Gastroesophageal sphincter (tissue), 4 donors: Measurements from ENCODE around the gene FNDC10. TPM values are rescaled to one million over a fixed set of nuclear protein-coding genes. Genes with fewer than 3 reads are reported as not detected.
A peak's percentile ranks its signal among the peaks of the same experiment; 100 is the strongest.

Experiments
- ATAC-seq: fragments of 150-250 bp; one replicate; pipeline ENCODE4 v1.9.1; 2016; ENCODE audit warnings: mild to moderate bottlenecking, moderate library complexity
- H3K27ac ChIP-seq, 4 donors: fragments of 200-600 bp; sonication (generic) in 3 of 4; 1 replicate in 3 of 4; 2 replicates in 1 of 4; pipeline ENCODE4 v1.5.1; 2016 to 2019
- H3K27me3 ChIP-seq: fragments of 200-600 bp; sonication (generic); one replicate; pipeline ENCODE4 v1.5.1; 2019
- H3K36me3 ChIP-seq, 2 donors: fragments of 200-600 bp; sonication (generic); one replicate each; pipeline ENCODE4 v1.5.1; 2019; ENCODE audit warnings: control low read depth in 1 of 2
- H3K4me1 ChIP-seq, 3 donors: fragments of 200-600 bp; sonication (generic); 1 replicate in 2 of 3; 2 replicates in 1 of 3; pipeline ENCODE4 v1.5.1; 2016 to 2019; ENCODE audit warnings: control low read depth in 2 of 3
- H3K4me3 ChIP-seq, 2 donors: fragments of 200-600 bp; sonication (generic); one replicate each; pipeline ENCODE4 v1.5.1; 2019; ENCODE audit warnings: mild to moderate bottlenecking in 1 of 2, moderate library complexity in 1 of 2
- H3K9me3 ChIP-seq, 3 donors: fragments of 200-600 bp; sonication (generic); one replicate each; pipeline ENCODE4 v1.5.1; 2017 to 2019; ENCODE audit warnings: control low read depth in 2 of 3
- EP300 ChIP-seq: sonication (generic); formaldehyde crosslinking; IDR thresholded peaks from one replicate; pipeline ENCODE4 v1.6.1; 2017; ENCODE audit warnings: antibody characterized with exemption, mild to moderate bottlenecking
- POLR2A ChIP-seq, 2 donors: fragments of 450-650 bp; IDR thresholded peaks; one replicate each; pipeline ENCODE4 v1.6.1; 2017; ENCODE audit warnings: antibody characterized with exemption in 2 of 2, mild to moderate bottlenecking in 2 of 2, moderate library complexity in 1 of 2
- POLR2AphosphoS5 ChIP-seq: sonication (generic); formaldehyde crosslinking; IDR thresholded peaks from one replicate; pipeline ENCODE4 v1.6.1; 2017; ENCODE audit warnings: antibody characterized with exemption
- WGBS, 2 donors: methylation state at CpG; one replicate each; pipeline ENCODE4 v1.1.5; 2018; ENCODE audit warnings: low coverage in 1 of 2; 5-methylcytosine and 5-hydroxymethylcytosine counted together
- total RNA-seq, 4 donors: library from RNA; depleted of rRNA; stranded (reverse); fragments of >200 nt; gene quantifications; one replicate each; pipeline ENCODE4 v1.1.0, GENCODE V29; 2016
- TF ChIP-seq, protein P1 (sequence below), 4 experiments: fragments of 200-600 bp in 2 of 4; fragments of 450-650 bp in 2 of 4; sonication (generic) in 1 of 4; IDR thresholded peaks; one replicate each; pipeline ENCODE4 v1.5.1; 2017 to 2019; ENCODE audit warnings: antibody characterized with exemption in 4 of 4, mild to moderate bottlenecking in 2 of 4, moderate library complexity in 2 of 4

The FNDC10 gene
- total RNA-seq, 4 donors from 2014 or later, result 0.54 TPM; not detected in 2

DNA sequence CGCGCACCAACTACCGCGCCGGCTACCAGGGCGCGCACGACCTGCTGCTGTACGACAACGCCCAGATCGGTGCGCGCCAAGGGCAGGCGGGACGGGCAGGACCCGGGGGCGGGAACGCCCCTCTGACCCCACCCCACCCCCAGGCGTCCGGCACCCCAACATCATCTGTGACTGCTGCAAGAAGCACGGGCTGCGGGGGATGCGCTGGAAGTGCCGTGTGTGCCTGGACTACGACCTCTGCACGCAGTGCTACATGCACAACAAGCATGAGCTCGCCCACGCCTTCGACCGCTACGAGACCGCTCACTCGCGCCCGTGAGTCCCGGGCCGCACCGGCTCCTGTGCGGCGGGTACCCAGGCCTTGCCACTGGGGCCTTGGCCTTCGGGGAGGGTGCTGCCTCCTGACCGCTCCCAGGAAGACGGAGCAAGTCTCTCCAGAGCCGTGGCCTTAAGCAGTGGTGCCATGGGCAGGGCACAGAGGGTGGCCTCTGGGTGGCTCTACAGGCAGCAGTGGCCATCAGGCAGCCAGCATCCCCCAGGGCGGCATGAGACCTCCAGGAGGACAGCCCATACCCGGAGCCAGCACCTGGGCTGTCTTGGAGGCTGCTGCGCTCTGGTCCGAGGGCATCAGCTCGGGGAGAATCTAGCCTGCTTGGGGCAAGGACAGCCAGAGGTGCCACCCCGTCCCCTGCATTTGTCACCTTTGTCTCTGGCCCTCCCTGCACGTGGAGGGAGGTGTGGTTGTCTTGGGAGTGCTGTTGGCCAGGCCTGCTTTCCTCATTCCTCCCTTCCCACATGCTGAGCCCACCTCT lies 23.9 kb upstream of the FNDC10 start:
- H3K4me1 ChIP-seq, result peaks cover 0 to 35% (median 0%) of the 10 kb centered on the region in 3 donors
- peaks cover 0 to 62% of the 10 kb centered on the region in 2 donors for H3K36me3 ChIP-seq
- ATAC-seq, result no peak
- TF ChIP-seq POLR2AphosphoS5, result no peak
- TF ChIP-seq, protein P1, sequence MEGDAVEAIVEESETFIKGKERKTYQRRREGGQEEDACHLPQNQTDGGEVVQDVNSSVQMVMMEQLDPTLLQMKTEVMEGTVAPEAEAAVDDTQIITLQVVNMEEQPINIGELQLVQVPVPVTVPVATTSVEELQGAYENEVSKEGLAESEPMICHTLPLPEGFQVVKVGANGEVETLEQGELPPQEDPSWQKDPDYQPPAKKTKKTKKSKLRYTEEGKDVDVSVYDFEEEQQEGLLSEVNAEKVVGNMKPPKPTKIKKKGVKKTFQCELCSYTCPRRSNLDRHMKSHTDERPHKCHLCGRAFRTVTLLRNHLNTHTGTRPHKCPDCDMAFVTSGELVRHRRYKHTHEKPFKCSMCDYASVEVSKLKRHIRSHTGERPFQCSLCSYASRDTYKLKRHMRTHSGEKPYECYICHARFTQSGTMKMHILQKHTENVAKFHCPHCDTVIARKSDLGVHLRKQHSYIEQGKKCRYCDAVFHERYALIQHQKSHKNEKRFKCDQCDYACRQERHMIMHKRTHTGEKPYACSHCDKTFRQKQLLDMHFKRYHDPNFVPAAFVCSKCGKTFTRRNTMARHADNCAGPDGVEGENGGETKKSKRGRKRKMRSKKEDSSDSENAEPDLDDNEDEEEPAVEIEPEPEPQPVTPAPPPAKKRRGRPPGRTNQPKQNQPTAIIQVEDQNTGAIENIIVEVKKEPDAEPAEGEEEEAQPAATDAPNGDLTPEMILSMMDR (IDR thresholded peaks at IDR 0.05), result no peak
- TF ChIP-seq POLR2A (IDR thresholded peaks at IDR 0.05), result no peak
- TF ChIP-seq EP300, result no peak
- no peaks in the 10 kb centered on the region for H3K9me3 ChIP-seq
- WGBS, 2 donors, result 100% methylated on average over 1 of the region's 51 CpGs; no CpG with 5 or more reads in 1 of the 2 donors
- no peak overlapping the region for H3K4me3 ChIP-seq
- H3K27ac ChIP-seq, result no peak overlapping the region
- peaks cover 6% of the 10 kb centered on the region for H3K27me3 ChIP-seq

DNA sequence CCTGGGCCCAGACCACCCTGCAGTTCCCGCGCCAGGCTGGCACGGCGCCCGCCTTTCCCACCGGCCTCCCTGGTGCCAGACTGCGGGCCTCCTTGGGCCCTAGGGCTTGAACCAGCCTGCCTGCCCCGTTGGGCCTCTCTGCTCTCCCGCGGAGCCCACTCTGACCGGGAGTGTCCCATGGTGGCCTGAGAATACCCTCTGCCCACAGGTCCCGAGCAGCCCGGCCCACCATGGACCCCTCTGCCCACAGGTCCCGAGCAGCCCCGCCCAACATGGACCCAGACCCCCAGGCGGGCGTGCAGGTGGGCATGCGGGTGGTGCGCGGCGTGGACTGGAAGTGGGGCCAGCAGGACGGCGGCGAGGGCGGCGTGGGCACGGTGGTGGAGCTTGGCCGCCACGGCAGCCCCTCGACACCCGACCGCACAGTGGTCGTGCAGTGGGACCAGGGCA lies 23.3 kb upstream of the FNDC10 start:
- WGBS, 2 donors, result 94% methylated on average over 7 of the region's 33 CpGs; no CpG with 5 or more reads in 1 of the 2 donors
- Histone ChIP-seq H3K36me3 (peaks cover 0 to 62% of the 10 kb centered on the region in 2 donors), H3K27ac (no peak overlapping the region), H3K4me1 (peaks cover 0 to 35% (median 0%) of the 10 kb centered on the region in 3 donors), H3K27me3 (no peaks in the 10 kb centered on the region), H3K4me3 (no peak overlapping the region), H3K9me3 (no peaks in the 10 kb centered on the region)
- no peak for ATAC-seq
- TF ChIP-seq, protein P1 (IDR thresholded peaks at IDR 0.05), result no peak
- TF ChIP-seq POLR2A (IDR thresholded peaks at IDR 0.05) (no peak), EP300 (no peak), POLR2AphosphoS5 (no peak)

DNA sequence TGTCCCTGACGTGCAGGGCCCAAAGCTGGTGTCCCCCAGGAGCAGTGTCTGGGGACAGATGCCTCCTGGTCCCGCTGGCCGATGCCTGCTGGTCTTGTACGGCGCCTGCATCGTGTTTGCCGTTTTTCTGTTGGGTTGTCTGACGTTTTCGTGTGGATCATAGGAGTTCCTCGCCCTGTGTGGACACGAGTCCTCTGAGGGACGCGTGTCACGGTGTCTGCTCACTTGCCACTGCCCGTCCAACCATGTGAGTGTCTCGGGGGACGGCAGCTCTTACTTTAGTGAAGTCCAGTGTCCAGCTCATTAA lies 22.8 kb upstream of the FNDC10 start:
- Histone ChIP-seq H3K4me3 (no peak overlapping the region), H3K4me1 (peaks cover 0 to 36% (median 3%) of the 10 kb centered on the region in 3 donors), H3K27me3 (no peaks in the 10 kb centered on the region), H3K27ac (no peak overlapping the region), H3K36me3 (peaks cover 0 to 62% of the 10 kb centered on the region in 2 donors), H3K9me3 (no peaks in the 10 kb centered on the region)
- no peak for ATAC-seq
- TF ChIP-seq, protein P1 (IDR thresholded peaks at IDR 0.05), result no peak
- no peak for TF ChIP-seq POLR2AphosphoS5
- no peak for TF ChIP-seq EP300
- TF ChIP-seq POLR2A (IDR thresholded peaks at IDR 0.05), result no peak
- 86% methylated on average over 7 of the region's 17 CpGs; no CpG with 5 or more reads in 1 of the 2 donors for WGBS, 2 donors

DNA sequence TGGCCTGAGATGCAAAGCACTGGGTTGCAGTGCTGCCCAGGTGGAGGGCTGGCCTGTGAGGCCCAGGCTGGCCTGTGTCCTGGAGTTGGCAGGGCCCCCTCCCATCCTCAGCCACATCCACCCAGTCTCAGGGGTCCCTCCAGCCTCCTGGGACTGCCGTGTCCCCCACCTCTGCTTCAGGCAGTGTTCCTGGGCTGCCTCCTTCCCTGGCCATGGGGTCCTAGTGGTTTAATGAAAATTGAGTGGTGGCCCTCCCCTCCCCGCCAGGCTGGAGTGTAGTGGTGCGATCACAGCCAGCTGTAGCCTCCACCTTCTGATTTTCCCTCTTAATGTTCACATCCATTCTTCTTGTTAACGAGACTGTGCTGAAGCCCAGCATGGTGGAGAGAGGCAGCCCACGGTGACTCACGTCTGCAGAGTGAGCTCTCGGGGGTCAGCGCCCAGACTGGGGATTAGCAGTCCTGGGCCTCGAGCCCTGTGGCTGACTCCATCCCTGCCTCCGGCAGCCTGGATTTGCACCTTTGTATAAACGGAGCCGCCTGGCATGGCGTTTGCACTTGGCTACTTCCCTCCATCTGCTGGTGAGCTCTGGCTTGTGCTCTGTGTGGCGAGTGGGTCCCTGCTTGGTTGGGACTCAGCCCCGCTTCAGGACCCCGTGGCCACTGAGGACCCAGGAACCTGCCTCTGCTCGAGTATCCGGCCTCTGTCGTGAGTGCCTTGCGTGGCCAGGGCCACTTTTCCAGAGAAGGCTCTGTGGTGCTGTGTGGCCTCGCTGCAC lies 22.3 kb upstream of the FNDC10 start:
- 44% methylated on average over 10 of the region's 21 CpGs; no CpG with 5 or more reads in 1 of the 2 donors for WGBS, 2 donors
- TF ChIP-seq POLR2A (IDR thresholded peaks at IDR 0.05), result no peak
- no peak for TF ChIP-seq EP300
- peak; percentile 11 for TF ChIP-seq POLR2AphosphoS5
- TF ChIP-seq, protein P1 (IDR thresholded peaks at IDR 0.05), result no peak
- H3K4me1 ChIP-seq, result peaks cover 0 to 42% (median 5%) of the 10 kb centered on the region in 3 donors
- no peak overlapping the region for H3K27ac ChIP-seq
- H3K4me3 ChIP-seq, result no peak overlapping the region
- H3K36me3 ChIP-seq, result peaks cover 0 to 61% of the 10 kb centered on the region in 2 donors
- no peaks in the 10 kb centered on the region for H3K9me3 ChIP-seq
- no peak for ATAC-seq
- H3K27me3 ChIP-seq, result no peaks in the 10 kb centered on the region
